Brain microvascular endothelial cell (primary cell): Measurements from ENCODE around the gene FSHR.

ENCODE experiments used
- DNase-seq: peaks from one replicate; pipeline ENCODE4 v3.0.0-alpha.2; 2020
- H3K27ac ChIP-seq: fragments of 250-450 bp; sonication (Bioruptor Pico); 2 replicates; pipeline ENCODE4 v1.5.1; 2020; ENCODE audit warnings: mild to moderate bottlenecking, moderate library complexity
- H3K27me3 ChIP-seq: fragments of 250-450 bp; sonication (Bioruptor Pico); replicated peaks from 2 replicates; pipeline ENCODE4 v1.5.1; 2020; ENCODE audit warnings: mild to moderate bottlenecking
- H3K36me3 ChIP-seq: fragments of 250-450 bp; sonication (Bioruptor Pico); replicated peaks from 2 replicates; pipeline ENCODE4 v1.5.1; 2020; ENCODE audit warnings: mild to moderate bottlenecking
- H3K4me3 ChIP-seq: 2 replicates; pipeline ENCODE4 v1.5.1; 2011; ENCODE audit warnings: low read depth, mild to moderate bottlenecking, control low read depth, low read length, moderate library complexity
- CTCF ChIP-seq: IDR thresholded peaks from 2 replicates; pipeline ENCODE4 v1.5.1; 2011; ENCODE audit warnings: low read depth, mild to moderate bottlenecking, moderate library complexity, low read length, control low read depth, inconsistent platforms; ENCODE audit errors: missing control alignments
- in situ Hi-C: cut with HindIII; loops from 2 replicates; pipeline ENCODE4 v1.10.0; 2017; ENCODE audit warnings: low sequenced_read_pairs, low pct_ligation_motif_present

Gene FSHR

DNA sequence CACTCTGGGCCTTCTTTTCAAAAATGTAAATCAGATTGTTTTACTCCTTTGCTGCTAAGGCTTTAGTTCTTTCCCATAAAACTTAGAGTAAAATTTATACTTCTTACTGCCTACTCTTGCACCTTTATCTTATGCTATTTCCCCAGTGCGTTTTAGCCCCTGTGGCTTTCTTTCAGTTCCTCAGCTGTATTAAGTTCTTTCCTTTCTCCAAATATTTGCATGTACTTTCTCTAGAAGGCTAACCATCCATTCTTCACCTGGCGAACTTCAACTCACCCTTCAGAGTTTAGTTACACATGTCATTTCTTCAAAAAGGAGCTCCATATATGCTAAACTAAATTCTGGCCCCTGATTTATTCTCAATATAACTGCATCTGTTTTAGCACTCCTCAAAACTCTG lies 160.7 kb downstream of the FSHR start:
- Histone ChIP-seq H3K36me3 (no peaks in the 10 kb centered on the region), H3K4me3 (no peak overlapping the region), H3K27ac (no peak overlapping the region), H3K27me3 (no peaks in the 10 kb centered on the region)
- DNase-seq, result no peak
- in situ Hi-C loops, result no loop called here
- no peak for TF ChIP-seq CTCF

- Histone ChIP-seq H3K36me3 (no peaks in the 10 kb centered on the region), H3K4me3 (no peak overlapping the region), H3K27me3 (no peaks in the 10 kb centered on the region), H3K27ac (no peak overlapping the region)
- DNase-seq, result no peak
- no peak for TF ChIP-seq CTCF
- in situ Hi-C loops, result no loop called here
Measured at GRCh38 chr2:48991415-48992131, 162.7 kb downstream of the FSHR start.

DNA sequence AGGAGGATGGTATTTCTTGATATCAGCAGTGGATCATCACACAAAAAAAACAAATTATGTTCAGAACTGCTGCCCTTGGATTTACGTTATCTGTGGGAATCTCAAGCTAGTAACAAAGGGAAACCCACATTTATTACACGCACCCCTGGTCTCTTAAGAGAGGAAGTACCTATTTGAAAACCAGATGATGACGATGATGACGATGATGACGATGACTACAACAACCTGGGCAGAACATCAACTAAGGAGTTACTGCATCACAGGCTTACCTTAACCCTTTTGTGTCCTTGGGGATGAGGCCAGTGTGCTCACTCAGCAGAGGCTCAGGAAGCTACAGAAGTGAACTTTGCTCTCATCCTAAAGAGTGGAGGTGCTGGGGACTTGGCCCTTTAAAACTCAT lies 169.4 kb downstream of the FSHR start:
- in situ Hi-C loops, result no loop called here

DNA sequence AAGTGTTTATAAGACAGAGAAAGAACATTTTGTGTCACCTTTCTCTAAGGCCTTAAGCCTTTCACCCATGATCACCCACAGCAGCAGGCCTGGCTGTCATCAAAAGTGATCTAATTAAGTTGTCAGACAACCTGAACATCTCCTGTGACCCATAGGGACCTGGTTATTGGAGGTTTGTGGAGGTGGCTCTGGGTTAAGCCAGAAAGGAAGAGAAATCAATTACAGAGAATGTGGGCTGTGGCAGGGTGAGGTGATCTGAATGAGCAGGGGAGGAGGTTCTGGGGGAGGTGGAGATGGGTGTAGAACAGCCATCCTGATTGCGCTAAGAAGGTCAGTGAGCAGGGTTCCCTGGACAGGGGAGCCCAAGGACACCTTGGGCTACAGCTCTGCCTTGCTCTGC lies 170.8 kb downstream of the FSHR start:
- in situ Hi-C loops, result no loop called here
- no peak for TF ChIP-seq CTCF
- no peak overlapping the region for H3K27ac ChIP-seq
- no peaks in the 10 kb centered on the region for H3K36me3 ChIP-seq
- H3K27me3 ChIP-seq, result no peaks in the 10 kb centered on the region
- no peak overlapping the region for H3K4me3 ChIP-seq
- no peak for DNase-seq

More for the DNA sequence above, 169.4 kb downstream of the FSHR start:
- H3K27ac ChIP-seq, result no peak overlapping the region
- DNase-seq, result no peak
- no peak for TF ChIP-seq CTCF
- no peaks in the 10 kb centered on the region for H3K27me3 ChIP-seq
- no peaks in the 10 kb centered on the region for H3K36me3 ChIP-seq
- H3K4me3 ChIP-seq, result no peak overlapping the region

DNA sequence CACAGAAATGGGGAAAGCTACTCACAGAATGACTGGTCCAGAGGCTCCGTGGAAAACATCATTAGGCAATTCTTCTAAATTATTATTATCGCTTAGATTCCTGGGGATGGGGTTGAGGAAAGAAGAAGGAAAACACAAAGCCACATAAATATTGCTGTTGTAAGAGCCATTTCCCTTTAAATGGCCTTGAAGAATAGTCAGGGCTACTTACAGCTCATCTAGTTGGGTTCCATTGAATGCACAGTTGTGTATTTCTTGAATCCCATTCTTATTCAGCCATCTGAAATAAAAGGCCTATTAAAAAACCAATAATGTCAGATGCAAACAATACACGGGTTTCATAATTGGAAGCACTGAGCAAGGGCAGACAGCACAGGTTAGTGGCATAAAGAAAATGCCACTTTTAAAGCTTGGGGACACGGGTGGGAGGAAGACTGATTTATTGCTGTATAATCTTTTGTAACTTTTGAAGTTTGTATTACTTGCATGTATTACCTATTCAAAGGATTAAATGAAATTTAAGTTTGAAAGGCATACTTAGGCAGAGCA lies 171.4 kb downstream of the FSHR start:
- H3K36me3 ChIP-seq, result no peaks in the 10 kb centered on the region
- no peak overlapping the region for H3K27ac ChIP-seq
- in situ Hi-C loops, result no loop called here

More for the DNA sequence above, 171.4 kb downstream of the FSHR start:
- no peaks in the 10 kb centered on the region for H3K27me3 ChIP-seq
- TF ChIP-seq CTCF, result no peak
- no peak for DNase-seq
- no peak overlapping the region for H3K4me3 ChIP-seq
